GM23338 (cell line): Measurements from ENCODE around the gene RNF215. TPM values are rescaled to one million over a fixed set of nuclear protein-coding genes. Genes with fewer than 3 reads are reported as not detected.

Source experiments
- ATAC-seq: fragments of 200-7000 bp; cut with Tn5 transposase; 3 replicates; pipeline ENCODE4 v1.9.1; 2020
- DNase-seq: peaks from one replicate; pipeline ENCODE4 v3.0.0-alpha.2; 2015; ENCODE audit warnings: low spot score
- H2AFZ ChIP-seq: fragments of 200-600 bp; sonication (generic); 2 replicates; pipeline ENCODE4 v1.8.0; 2016; ENCODE audit warnings: antibody characterized with exemption, mild to moderate bottlenecking, moderate library complexity
- H3F3A ChIP-seq: fragments of 200-600 bp; sonication (generic); replicated peaks from 2 replicates; pipeline ENCODE4 v1.8.0; 2017; ENCODE audit warnings: antibody characterized with exemption, mixed run types, low read depth
- H3K27ac ChIP-seq: fragments of 200-600 bp; sonication (generic); 2 replicates; pipeline ENCODE4 v1.6.1; 2016; ENCODE audit warnings: low read depth
- H3K27me3 ChIP-seq: fragments of 200-600 bp; sonication (generic); 2 replicates; pipeline ENCODE4 v1.8.0; 2016; ENCODE audit warnings: mild to moderate bottlenecking, mixed run types, moderate library complexity; ENCODE audit not compliant: insufficient read depth
- H3K36me3 ChIP-seq: fragments of 200-600 bp; sonication (generic); 2 replicates; pipeline ENCODE4 v1.8.0; 2016; ENCODE audit warnings: mild to moderate bottlenecking; ENCODE audit not compliant: insufficient read depth
- H3K4me1 ChIP-seq: fragments of 200-600 bp; sonication (generic); 2 replicates; pipeline ENCODE4 v1.8.0; 2016; ENCODE audit warnings: mild to moderate bottlenecking, moderate library complexity; ENCODE audit not compliant: insufficient read depth
- H3K4me2 ChIP-seq: fragments of 200-600 bp; sonication (generic); 2 replicates; pipeline ENCODE4 v1.7.1; 2017; ENCODE audit warnings: mixed run types
- H3K4me3 ChIP-seq: fragments of 200-600 bp; sonication (generic); 2 replicates; pipeline ENCODE4 v1.6.1; 2016; ENCODE audit warnings: mixed run types
- H3K79me2 ChIP-seq: fragments of 200-600 bp; sonication (generic); replicated peaks from 2 replicates; pipeline ENCODE4 v1.8.0; 2017; ENCODE audit warnings: mild to moderate bottlenecking; ENCODE audit not compliant: insufficient read depth
- H3K9me2 ChIP-seq: fragments of 200-600 bp; sonication (generic); 2 replicates; pipeline ENCODE4 v1.8.0; 2017; ENCODE audit not compliant: insufficient read depth
- H4K20me1 ChIP-seq: fragments of 200-600 bp; sonication (generic); replicated peaks from 2 replicates; pipeline ENCODE4 v1.8.0; 2017; ENCODE audit warnings: mild to moderate bottlenecking; ENCODE audit not compliant: insufficient read depth
- H3K27ac Mint-ChIP-seq: 2 replicates; pipeline ENCODE4 v1.8.0; 2020; ENCODE audit warnings: inconsistent platforms, mild to moderate bottlenecking, moderate library complexity, mixed read lengths
- H3K27me3 Mint-ChIP-seq: 3 replicates; pipeline ENCODE4 v1.8.0; 2022; ENCODE audit warnings: low read depth, mild to moderate bottlenecking, moderate library complexity, mixed read lengths, inconsistent platforms; ENCODE audit not compliant: insufficient read depth, poor library complexity
- H3K36me3 Mint-ChIP-seq: 3 replicates; pipeline ENCODE4 v1.8.0; 2021; ENCODE audit warnings: low read depth, mild to moderate bottlenecking, inconsistent platforms, moderate library complexity, mixed read lengths
- H3K4me1 Mint-ChIP-seq: 3 replicates; pipeline ENCODE4 v1.8.0; 2020; ENCODE audit warnings: mild to moderate bottlenecking, inconsistent platforms, mixed read lengths
- H3K4me3 Mint-ChIP-seq: 3 replicates; pipeline ENCODE4 v1.8.0; 2021; ENCODE audit warnings: moderate library complexity, mild to moderate bottlenecking, inconsistent platforms, mixed read lengths
- H3K9me3 Mint-ChIP-seq: 3 replicates; pipeline ENCODE4 v1.8.0; 2020; ENCODE audit warnings: moderate library complexity, mild to moderate bottlenecking, inconsistent platforms, mixed read lengths
- CREB1 ChIP-seq: fragments of 250-450 bp; sonication (Bioruptor Pico); IDR thresholded peaks from 2 replicates; pipeline ENCODE4 v1.5.0; 2020; ENCODE audit warnings: low read depth, mild to moderate bottlenecking, moderate library complexity
- EZH2 ChIP-seq: fragments of 200-600 bp; sonication (generic); IDR thresholded peaks from one replicate; pipeline ENCODE4 v1.8.0; 2017; ENCODE audit warnings: antibody characterized with exemption, mild to moderate bottlenecking, low read depth; ENCODE audit not compliant: unreplicated experiment
- EZH2phosphoT487 ChIP-seq: fragments of 200-600 bp; sonication (generic); IDR thresholded peaks from one replicate; pipeline ENCODE4 v1.8.1; 2018; ENCODE audit warnings: antibody characterized with exemption; ENCODE audit not compliant: unreplicated experiment
- JUNB ChIP-seq: IDR thresholded peaks from one replicate; pipeline ENCODE4 v1.6.1; 2016; ENCODE audit warnings: antibody characterized with exemption; ENCODE audit not compliant: unreplicated experiment
- NANOG ChIP-seq: IDR thresholded peaks from 2 replicates; pipeline ENCODE4 v1.6.1; 2016; ENCODE audit warnings: antibody characterized with exemption, borderline replicate concordance
- POLR2AphosphoS5 ChIP-seq: IDR thresholded peaks from 2 replicates; pipeline ENCODE4 v1.6.1; 2016; ENCODE audit warnings: antibody characterized with exemption, low read depth
- STAT1 ChIP-seq: IDR thresholded peaks from one replicate; pipeline ENCODE4 v1.6.1; 2016; ENCODE audit warnings: antibody characterized with exemption; ENCODE audit not compliant: unreplicated experiment
- ZNF114 ChIP-seq: fragments of 250-450 bp; sonication (Bioruptor Pico); IDR thresholded peaks from 2 replicates; pipeline ENCODE4 v1.5.0; 2020; ENCODE audit warnings: mild to moderate bottlenecking, moderate library complexity
- ZNF331 ChIP-seq: fragments of 250-450 bp; sonication (Bioruptor Pico); IDR thresholded peaks from 2 replicates; pipeline ENCODE4 v1.5.0; 2020; ENCODE audit warnings: low read depth, mild to moderate bottlenecking, moderate library complexity
- polyA plus RNA-seq: library from polyadenylated mRNA; unstranded; fragments of >200 nt; fragmentation: Nextera tagmentation; extraction: Ambion mirVana; gene quantifications from 2 replicates; pipeline ENCODE4 v1.2.1, GENCODE V29; 2016
- total RNA-seq: library from RNA; depleted of rRNA; stranded (reverse); fragments of >200 nt; shearing (Covaris generic); gene quantifications from 2 replicates; pipeline ENCODE4 v1.2.3, GENCODE V29; 2014
- TF ChIP-seq, protein P1 (sequence below): IDR thresholded peaks from 2 replicates; pipeline ENCODE4 v1.6.1; 2016; ENCODE audit warnings: antibody characterized with exemption
- TF ChIP-seq, protein P2 (sequence below): fragments of 250-450 bp; sonication (Bioruptor Pico); IDR thresholded peaks from 2 replicates; pipeline ENCODE4 v1.5.0; 2020; ENCODE audit warnings: mild to moderate bottlenecking, moderate library complexity
- TF ChIP-seq, protein P3 (sequence below), 2 experiments: fragments of 200-600 bp in 1 of 2; sonication (generic) in 1 of 2; conservative IDR thresholded peaks; 2 replicates each; pipeline versions ENCODE4 v1.5.1 to v1.6.1; 2016 to 2017; ENCODE audit warnings: antibody characterized with exemption in 2 of 2, low read depth in 2 of 2, mild to moderate bottlenecking in 2 of 2, moderate library complexity in 1 of 2
- TF ChIP-seq, protein P4 (sequence below): IDR thresholded peaks from one replicate; pipeline ENCODE4 v1.6.1; 2018; ENCODE audit warnings: antibody characterized with exemption; ENCODE audit not compliant: unreplicated experiment

RNF215 gene
- total and polyA plus RNA-seq, 2 experiments from 2014 or later, result 3.3 to 13.9 TPM

DNA sequence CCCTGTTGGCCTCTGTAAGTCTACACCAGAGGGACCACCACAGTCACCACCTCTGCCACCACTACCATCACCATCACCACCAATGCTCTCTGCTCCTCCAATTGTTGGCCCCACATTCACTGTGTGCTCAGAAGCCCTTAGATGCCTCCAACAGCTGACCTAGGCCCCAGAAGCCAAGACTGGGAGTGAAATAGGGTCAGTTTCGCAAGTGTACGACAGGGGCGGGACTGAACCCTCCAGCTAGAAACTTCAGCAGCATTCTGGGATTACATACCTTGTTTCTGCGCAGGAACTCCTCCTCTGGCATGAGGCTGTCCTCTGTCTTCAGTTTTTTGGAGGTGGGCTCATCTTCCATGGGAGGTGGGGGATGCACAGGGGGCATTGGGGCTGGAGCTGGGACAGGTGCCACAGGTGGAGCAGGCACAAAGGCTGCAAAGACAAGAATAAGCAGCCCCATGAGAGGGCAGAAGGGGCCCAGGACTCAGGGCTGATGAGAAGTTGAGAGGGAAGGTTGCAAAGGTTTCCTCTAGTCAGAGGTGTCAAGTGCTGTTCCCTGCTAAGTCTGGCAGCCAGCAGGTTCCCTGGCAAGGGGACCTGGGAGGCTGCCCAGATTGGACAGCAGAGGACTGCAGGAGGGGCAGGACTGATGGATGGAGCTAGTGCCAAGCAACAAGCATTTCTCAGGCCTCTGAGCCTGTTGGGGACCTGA is 50.3 kb downstream of the RNF215 start:
- peaks cover 98% of the 10 kb centered on the region for H3K36me3 Mint-ChIP-seq
- peaks cover 5% of the 10 kb centered on the region for H3K27me3 Mint-ChIP-seq

More for the DNA sequence above, 50.3 kb downstream of the RNF215 start:
- no peaks in the 10 kb centered on the region for H3K4me1 ChIP-seq
- H3K27ac ChIP-seq, result no peak overlapping the region
- ATAC-seq, result no peak
- DNase-seq, result no peak
- H3K4me3 ChIP-seq, result no peak overlapping the region
- peaks cover 10% of the 10 kb centered on the region; the same call in 1 of the 2 replicates for H4K20me1 ChIP-seq
- TF ChIP-seq EZH2 (no peak), STAT1 (no peak), POLR2AphosphoS5 (no peak), NANOG (no peak), EZH2phosphoT487 (no peak), JUNB (no peak), ZNF331 (CRISPR knock-in tag) (no peak), ZNF114 (no peak), CREB1 (CRISPR knock-in tag) (no peak)
- TF ChIP-seq, protein P1, sequence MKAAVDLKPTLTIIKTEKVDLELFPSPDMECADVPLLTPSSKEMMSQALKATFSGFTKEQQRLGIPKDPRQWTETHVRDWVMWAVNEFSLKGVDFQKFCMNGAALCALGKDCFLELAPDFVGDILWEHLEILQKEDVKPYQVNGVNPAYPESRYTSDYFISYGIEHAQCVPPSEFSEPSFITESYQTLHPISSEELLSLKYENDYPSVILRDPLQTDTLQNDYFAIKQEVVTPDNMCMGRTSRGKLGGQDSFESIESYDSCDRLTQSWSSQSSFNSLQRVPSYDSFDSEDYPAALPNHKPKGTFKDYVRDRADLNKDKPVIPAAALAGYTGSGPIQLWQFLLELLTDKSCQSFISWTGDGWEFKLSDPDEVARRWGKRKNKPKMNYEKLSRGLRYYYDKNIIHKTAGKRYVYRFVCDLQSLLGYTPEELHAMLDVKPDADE, result no peak
- TF ChIP-seq, protein P2, sequence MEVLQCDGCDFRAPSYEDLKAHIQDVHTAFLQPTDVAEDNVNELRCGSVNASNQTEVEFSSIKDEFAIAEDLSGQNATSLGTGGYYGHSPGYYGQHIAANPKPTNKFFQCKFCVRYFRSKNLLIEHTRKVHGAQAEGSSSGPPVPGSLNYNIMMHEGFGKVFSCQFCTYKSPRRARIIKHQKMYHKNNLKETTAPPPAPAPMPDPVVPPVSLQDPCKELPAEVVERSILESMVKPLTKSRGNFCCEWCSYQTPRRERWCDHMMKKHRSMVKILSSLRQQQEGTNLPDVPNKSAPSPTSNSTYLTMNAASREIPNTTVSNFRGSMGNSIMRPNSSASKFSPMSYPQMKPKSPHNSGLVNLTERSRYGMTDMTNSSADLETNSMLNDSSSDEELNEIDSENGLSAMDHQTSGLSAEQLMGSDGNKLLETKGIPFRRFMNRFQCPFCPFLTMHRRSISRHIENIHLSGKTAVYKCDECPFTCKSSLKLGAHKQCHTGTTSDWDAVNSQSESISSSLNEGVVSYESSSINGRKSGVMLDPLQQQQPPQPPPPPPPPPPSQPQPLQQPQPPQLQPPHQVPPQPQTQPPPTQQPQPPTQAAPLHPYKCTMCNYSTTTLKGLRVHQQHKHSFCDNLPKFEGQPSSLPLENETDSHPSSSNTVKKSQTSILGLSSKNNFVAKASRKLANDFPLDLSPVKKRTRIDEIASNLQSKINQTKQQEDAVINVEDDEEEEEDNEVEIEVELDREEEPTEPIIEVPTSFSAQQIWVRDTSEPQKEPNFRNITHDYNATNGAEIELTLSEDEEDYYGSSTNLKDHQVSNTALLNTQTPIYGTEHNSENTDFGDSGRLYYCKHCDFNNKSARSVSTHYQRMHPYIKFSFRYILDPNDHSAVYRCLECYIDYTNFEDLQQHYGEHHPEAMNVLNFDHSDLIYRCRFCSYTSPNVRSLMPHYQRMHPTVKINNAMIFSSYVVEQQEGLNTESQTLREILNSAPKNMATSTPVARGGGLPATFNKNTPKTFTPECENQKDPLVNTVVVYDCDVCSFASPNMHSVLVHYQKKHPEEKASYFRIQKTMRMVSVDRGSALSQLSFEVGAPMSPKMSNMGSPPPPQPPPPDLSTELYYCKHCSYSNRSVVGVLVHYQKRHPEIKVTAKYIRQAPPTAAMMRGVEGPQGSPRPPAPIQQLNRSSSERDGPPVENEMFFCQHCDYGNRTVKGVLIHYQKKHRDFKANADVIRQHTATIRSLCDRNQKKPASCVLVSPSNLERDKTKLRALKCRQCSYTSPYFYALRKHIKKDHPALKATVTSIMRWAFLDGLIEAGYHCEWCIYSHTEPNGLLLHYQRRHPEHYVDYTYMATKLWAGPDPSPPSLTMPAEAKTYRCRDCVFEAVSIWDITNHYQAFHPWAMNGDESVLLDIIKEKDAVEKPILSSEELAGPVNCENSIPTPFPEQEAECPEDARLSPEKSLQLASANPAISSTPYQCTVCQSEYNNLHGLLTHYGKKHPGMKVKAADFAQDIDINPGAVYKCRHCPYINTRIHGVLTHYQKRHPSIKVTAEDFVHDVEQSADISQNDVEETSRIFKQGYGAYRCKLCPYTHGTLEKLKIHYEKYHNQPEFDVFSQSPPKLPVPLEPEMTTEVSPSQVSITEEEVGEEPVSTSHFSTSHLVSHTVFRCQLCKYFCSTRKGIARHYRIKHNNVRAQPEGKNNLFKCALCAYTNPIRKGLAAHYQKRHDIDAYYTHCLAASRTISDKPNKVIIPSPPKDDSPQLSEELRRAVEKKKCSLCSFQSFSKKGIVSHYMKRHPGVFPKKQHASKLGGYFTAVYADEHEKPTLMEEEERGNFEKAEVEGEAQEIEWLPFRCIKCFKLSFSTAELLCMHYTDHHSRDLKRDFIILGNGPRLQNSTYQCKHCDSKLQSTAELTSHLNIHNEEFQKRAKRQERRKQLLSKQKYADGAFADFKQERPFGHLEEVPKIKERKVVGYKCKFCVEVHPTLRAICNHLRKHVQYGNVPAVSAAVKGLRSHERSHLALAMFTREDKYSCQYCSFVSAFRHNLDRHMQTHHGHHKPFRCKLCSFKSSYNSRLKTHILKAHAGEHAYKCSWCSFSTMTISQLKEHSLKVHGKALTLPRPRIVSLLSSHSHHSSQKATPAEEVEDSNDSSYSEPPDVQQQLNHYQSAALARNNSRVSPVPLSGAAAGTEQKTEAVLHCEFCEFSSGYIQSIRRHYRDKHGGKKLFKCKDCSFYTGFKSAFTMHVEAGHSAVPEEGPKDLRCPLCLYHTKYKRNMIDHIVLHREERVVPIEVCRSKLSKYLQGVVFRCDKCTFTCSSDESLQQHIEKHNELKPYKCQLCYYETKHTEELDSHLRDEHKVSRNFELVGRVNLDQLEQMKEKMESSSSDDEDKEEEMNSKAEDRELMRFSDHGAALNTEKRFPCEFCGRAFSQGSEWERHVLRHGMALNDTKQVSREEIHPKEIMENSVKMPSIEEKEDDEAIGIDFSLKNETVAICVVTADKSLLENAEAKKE (CRISPR knock-in tag), result no peak
- TF ChIP-seq, protein P3, sequence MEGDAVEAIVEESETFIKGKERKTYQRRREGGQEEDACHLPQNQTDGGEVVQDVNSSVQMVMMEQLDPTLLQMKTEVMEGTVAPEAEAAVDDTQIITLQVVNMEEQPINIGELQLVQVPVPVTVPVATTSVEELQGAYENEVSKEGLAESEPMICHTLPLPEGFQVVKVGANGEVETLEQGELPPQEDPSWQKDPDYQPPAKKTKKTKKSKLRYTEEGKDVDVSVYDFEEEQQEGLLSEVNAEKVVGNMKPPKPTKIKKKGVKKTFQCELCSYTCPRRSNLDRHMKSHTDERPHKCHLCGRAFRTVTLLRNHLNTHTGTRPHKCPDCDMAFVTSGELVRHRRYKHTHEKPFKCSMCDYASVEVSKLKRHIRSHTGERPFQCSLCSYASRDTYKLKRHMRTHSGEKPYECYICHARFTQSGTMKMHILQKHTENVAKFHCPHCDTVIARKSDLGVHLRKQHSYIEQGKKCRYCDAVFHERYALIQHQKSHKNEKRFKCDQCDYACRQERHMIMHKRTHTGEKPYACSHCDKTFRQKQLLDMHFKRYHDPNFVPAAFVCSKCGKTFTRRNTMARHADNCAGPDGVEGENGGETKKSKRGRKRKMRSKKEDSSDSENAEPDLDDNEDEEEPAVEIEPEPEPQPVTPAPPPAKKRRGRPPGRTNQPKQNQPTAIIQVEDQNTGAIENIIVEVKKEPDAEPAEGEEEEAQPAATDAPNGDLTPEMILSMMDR (conservative IDR thresholded peaks at IDR 0.05; ENCODE audit: low read depth in 2 of 2), result no peak
- TF ChIP-seq, protein P4, sequence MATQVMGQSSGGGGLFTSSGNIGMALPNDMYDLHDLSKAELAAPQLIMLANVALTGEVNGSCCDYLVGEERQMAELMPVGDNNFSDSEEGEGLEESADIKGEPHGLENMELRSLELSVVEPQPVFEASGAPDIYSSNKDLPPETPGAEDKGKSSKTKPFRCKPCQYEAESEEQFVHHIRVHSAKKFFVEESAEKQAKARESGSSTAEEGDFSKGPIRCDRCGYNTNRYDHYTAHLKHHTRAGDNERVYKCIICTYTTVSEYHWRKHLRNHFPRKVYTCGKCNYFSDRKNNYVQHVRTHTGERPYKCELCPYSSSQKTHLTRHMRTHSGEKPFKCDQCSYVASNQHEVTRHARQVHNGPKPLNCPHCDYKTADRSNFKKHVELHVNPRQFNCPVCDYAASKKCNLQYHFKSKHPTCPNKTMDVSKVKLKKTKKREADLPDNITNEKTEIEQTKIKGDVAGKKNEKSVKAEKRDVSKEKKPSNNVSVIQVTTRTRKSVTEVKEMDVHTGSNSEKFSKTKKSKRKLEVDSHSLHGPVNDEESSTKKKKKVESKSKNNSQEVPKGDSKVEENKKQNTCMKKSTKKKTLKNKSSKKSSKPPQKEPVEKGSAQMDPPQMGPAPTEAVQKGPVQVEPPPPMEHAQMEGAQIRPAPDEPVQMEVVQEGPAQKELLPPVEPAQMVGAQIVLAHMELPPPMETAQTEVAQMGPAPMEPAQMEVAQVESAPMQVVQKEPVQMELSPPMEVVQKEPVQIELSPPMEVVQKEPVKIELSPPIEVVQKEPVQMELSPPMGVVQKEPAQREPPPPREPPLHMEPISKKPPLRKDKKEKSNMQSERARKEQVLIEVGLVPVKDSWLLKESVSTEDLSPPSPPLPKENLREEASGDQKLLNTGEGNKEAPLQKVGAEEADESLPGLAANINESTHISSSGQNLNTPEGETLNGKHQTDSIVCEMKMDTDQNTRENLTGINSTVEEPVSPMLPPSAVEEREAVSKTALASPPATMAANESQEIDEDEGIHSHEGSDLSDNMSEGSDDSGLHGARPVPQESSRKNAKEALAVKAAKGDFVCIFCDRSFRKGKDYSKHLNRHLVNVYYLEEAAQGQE, result no peak
- H3K4me2 ChIP-seq, result no peak overlapping the region
- H3K79me2 ChIP-seq, result no peaks in the 10 kb centered on the region
- H3F3A ChIP-seq, result no peaks in the 10 kb centered on the region
- Mint-ChIP-seq H3K4me3 (no peak overlapping the region), H3K4me1 (no peaks in the 10 kb centered on the region), H3K9me3 (no peaks in the 10 kb centered on the region), H3K27ac (no peak overlapping the region)
- H3K27me3 ChIP-seq, result no peaks in the 10 kb centered on the region
- H3K9me2 ChIP-seq, result no peaks in the 10 kb centered on the region
- H2AFZ ChIP-seq, result no peak overlapping the region
- peaks cover 61% of the 10 kb centered on the region for H3K36me3 ChIP-seq
